HTR-8/SVneo (cell line): ENCODE data around the gene CCDC88B.
A peak's percentile ranks its signal among the peaks of the same experiment; 100 is the strongest.
"Not testable (repeated sequence)": the region's sequence is repeated elsewhere in the genome, so short reads cannot be mapped to it uniquely, and the experiment has no call there.

Experiments
- DNase-seq: peaks from one replicate; pipeline ENCODE4 v3.0.0; 2011; ENCODE audit warnings: low spot score, mixed read lengths; ENCODE audit not compliant: insufficient read length
- FAIRE-seq: peaks from 2 replicates; lab custom pipeline; 2011; peaks lifted over from hg19 to GRCh38; lab: Jason Lieb, UNC

Gene CCDC88B

GRCh38 chr11:64305075-64305690 lies 34.8 kb upstream of the CCDC88B start, which contains the start of gene ESRRA:
TSS of gene ESRRA (plus strand) at chr11:64305524. CDS start at chr11:64307180, 1,656 bp downstream.
- peak; percentile 77 for FAIRE-seq
- DNase-seq: peak; percentile 94

- FAIRE-seq (no peak), DNase-seq (no peak)
Measured at GRCh38 chr11:64305691-64306562, 34.1 kb upstream of the CCDC88B start.

- FAIRE-seq (no peak), DNase-seq (no peak)
Measured at GRCh38 chr11:64306563-64306875, 33.5 kb upstream of the CCDC88B start.

- no peak for DNase-seq
- no peak for FAIRE-seq
Measured at GRCh38 chr11:64306876-64307622, 33.0 kb upstream of the CCDC88B start.

- not testable (repeated sequence) for FAIRE-seq, DNase-seq
Measured at GRCh38 chr11:64307795-64308194, 32.2 kb upstream of the CCDC88B start.

- no peak for FAIRE-seq
Measured at GRCh38 chr11:64312947-64313346, 27.1 kb upstream of the CCDC88B start.

GRCh38 chr11:64313491-64314145 lies 26.4 kb upstream of the CCDC88B start:
- FAIRE-seq: no peak
- no peak for DNase-seq

More at GRCh38 chr11:64312947-64313346, 27.1 kb upstream of the CCDC88B start:
- DNase-seq: no peak

- no peak for DNase-seq
- no peak for FAIRE-seq
Measured at GRCh38 chr11:64314146-64314804, 25.7 kb upstream of the CCDC88B start.

- no peak for DNase-seq
- FAIRE-seq: no peak
Measured at GRCh38 chr11:64314805-64315561, 25.0 kb upstream of the CCDC88B start.

- not testable (repeated sequence) for FAIRE-seq, DNase-seq
Measured at GRCh38 chr11:64315667-64316526, 24.1 kb upstream of the CCDC88B start.

- no peak for FAIRE-seq
- DNase-seq: no peak
Measured at GRCh38 chr11:64316672-64317324, 23.2 kb upstream of the CCDC88B start.

GRCh38 chr11:64317325-64317960 lies 22.6 kb upstream of the CCDC88B start, which contains the start of gene TRMT112:
TSS of gene TRMT112 (minus strand) at chr11:64317559. CDS start at chr11:64317526, 33 bp downstream.
- peak; percentile 72 for FAIRE-seq
- peak; percentile 94 for DNase-seq

GRCh38 chr11:64317961-64318765 lies 21.8 kb upstream of the CCDC88B start, which contains the start of gene PRDX5:
TSS of gene PRDX5 (plus strand) at chr11:64318121. CDS start at chr11:64318216, 95 bp downstream.
- FAIRE-seq (peak; percentile 96), DNase-seq (peak; percentile 93)

- FAIRE-seq: no peak
Measured at GRCh38 chr11:64318766-64319761, 20.9 kb upstream of the CCDC88B start.

GRCh38 chr11:64320556-64320955 lies 19.4 kb upstream of the CCDC88B start:
- FAIRE-seq: no peak
- no peak for DNase-seq

More at GRCh38 chr11:64318766-64319761, 20.9 kb upstream of the CCDC88B start:
- DNase-seq: no peak
